ENCODE data around the gene PTPN11. TPM values are rescaled to one million over a fixed set of nuclear protein-coding genes. Genes with fewer than 3 reads are reported as not detected.

The PTPN11 gene
- total and polyA plus RNA-seq, 10 of the 15 experiments (the other 5 are each of a cell fraction or from before 2014, with no cell fraction given), result 14.6 to 85.2 (median 58.6) TPM

DNA sequence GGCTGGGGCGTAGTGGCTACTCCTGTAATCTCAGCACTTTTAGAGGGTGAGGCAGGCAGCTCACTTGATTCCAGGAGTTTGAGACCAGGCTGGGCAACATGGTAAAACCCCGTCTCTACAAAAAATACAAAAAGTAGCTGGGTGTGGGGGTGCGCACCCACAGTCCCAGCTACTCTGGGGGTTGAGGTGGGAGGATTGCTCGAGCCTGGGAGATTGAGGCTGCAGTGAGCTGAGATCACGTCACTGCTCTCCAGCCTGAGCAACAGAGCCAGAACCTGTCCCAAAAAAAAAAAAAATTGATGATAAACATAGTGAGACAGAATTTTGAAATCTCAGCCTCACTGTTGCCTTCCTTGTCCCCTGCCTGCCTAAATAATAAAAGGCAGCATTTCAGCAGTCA is 40.0 kb downstream of the PTPN11 start (continued):
- no peak for TF ChIP-seq NKRF (conservative IDR thresholded peaks at IDR 0.05)

- Histone ChIP-seq H3K4me2 (ENCODE audit: control insufficient read depth, insufficient read depth) (no peak overlapping the region), H3K4me3 (no peak overlapping the region), H3K27ac (ENCODE audit: control insufficient read depth, insufficient read depth) (peak overlapping the region; percentile 37), H3K9ac (ENCODE audit: control insufficient read depth, insufficient read depth, low read length) (no peak overlapping the region), H3K4me1 (ENCODE audit: control insufficient read depth, insufficient read depth, low read length) (peaks cover 5% of the 10 kb centered on the region; the same call in 1 of the 2 replicates), H3K79me2 (ENCODE audit: control insufficient read depth, insufficient read depth, low read length) (no peaks in the 10 kb centered on the region), H3K9me3 (replicated peaks; ENCODE audit: control insufficient read depth, insufficient read depth, low read length) (no peaks in the 10 kb centered on the region), H2AFZ (ENCODE audit: control insufficient read depth, low read depth, low read length) (no peak overlapping the region), H3K27me3 (replicated peaks in 1 of 2; ENCODE audit: control insufficient read depth in 2 of 2, insufficient read depth in 2 of 2, low read length in 1 of 2) (no peaks in the 10 kb centered on the region), H4K20me1 (ENCODE audit: control insufficient read depth, insufficient read depth) (no peaks in the 10 kb centered on the region), H3K36me3 (ENCODE audit: control insufficient read depth in 2 of 2, insufficient read depth in 2 of 2, low read length in 1 of 2) (peaks cover 0 to 6% of the 10 kb centered on the region in 2 experiments; a peak in 2 of 4 replicates)
- ATAC-seq (peak; percentile 88), DNase-seq (ENCODE audit: low read depth, low spot score) (peak; percentile 16), FAIRE-seq (peak; percentile 13)
- ChIA-PET SMC1A (ENCODE audit: uncharacterized antibody, unreplicated experiment) (interaction anchor here (0.9 to 1.9 kb wide), 8 partner anchors 9 to 34 kb away, joined by 3 to 8 read pairs (median 4); no protein-coding TSS in a partner anchor), POLR2A (interaction anchor here (1.3 kb wide), 1 partner anchor 9 kb away, joined by 4 read pairs; no protein-coding TSS in a partner anchor), RAD21 (ENCODE audit: unreplicated experiment) (interaction anchor here (0.5 to 1.5 kb wide), 4 partner anchors 10 to 611 kb away, joined by 3 to 6 read pairs (median 5); no protein-coding TSS in a partner anchor), CTCF (interaction anchor here (0.7 to 2.2 kb wide), 8 partner anchors 9 to 651 kb away, joined by 3 to 9 read pairs (median 4); no protein-coding TSS in a partner anchor)
- BruUV-seq (replicated peaks), result no TSS peak
- intact Hi-C loops (cut with micrococcal nuclease; ENCODE audit: unreplicated experiment) (no loop called here), in situ Hi-C loops (cut with MboI) (no loop called here)
- 0% methylated on average over 2 of the region's 2 CpGs for WGBS (ENCODE audit: insufficient coverage, insufficient replicate concordance, low lambda C conversion rate, missing lambda C conversion rate)
- TF ChIP-seq SMAD1 (IDR thresholded peaks at IDR 0.05; ENCODE audit: low read depth, partially characterized antibody) (no peak), NKRF (conservative IDR thresholded peaks at IDR 0.05) (no peak), DPF2 (IDR thresholded peaks at IDR 0.05) (peak; percentile 59; the same call in 1 of the 2 replicates), SKIL (IDR thresholded peaks at IDR 0.05; ENCODE audit: low read depth, poor library complexity, severe bottlenecking) (no peak), MYB (IDR thresholded peaks at IDR 0.05; ENCODE audit: borderline replicate concordance, low read depth, low read length) (no peak), IKZF1 (conservative IDR thresholded peaks at IDR 0.05) (peak; percentile 23; the same call in 1 of the 2 replicates), RUNX3 (IDR thresholded peaks at IDR 0.05; ENCODE audit: low read length) (0 out of 2 replicates have a peak, but pooled peaks have one; percentile 7), MLLT1 (IDR thresholded peaks at IDR 0.05) (0 out of 2 replicates have a peak, but pooled peaks have one; percentile 42), NR2F1 (conservative IDR thresholded peaks at IDR 0.05) (peak; percentile 81), SUZ12 (IDR thresholded peaks at IDR 0.05; ENCODE audit: unreplicated experiment) (no peak), BRCA1 (IDR thresholded peaks at IDR 0.05; ENCODE audit: low read depth, low read length) (no peak), BHLHE40 (IDR thresholded peaks at IDR 0.05; ENCODE audit: borderline replicate concordance in 1 of 2, low read depth in 2 of 2, low read length in 1 of 2) (0 out of 4 replicates have a peak, but pooled peaks of 1 of the 2 experiments have one; percentile 10), KDM1A (IDR thresholded peaks at IDR 0.05; ENCODE audit: borderline replicate concordance) (no peak), SRF (IDR thresholded peaks at IDR 0.05; ENCODE audit: low read depth in 2 of 2, low read length in 2 of 2) (no peak)
Measured at GRCh38 chr12:112463478-112463877, 44.7 kb downstream of the PTPN11 start.

All from GM12878 (cell line).